Right cardiac atrium (tissue), 5 donors: ENCODE data around the gene MRPL10. TPM values are rescaled to one million over a fixed set of nuclear protein-coding genes. Genes with fewer than 3 reads are reported as not detected.
A peak's percentile ranks its signal among the peaks of the same experiment; 100 is the strongest.

Source experiments
- ATAC-seq, 2 donors: fragments of 200-7000 bp; cut with Tn5 transposase; one replicate each; pipeline versions ENCODE4 v1.8.0 to v1.9.1; 2020; ENCODE audit warnings: moderate library complexity in 2 of 2, mild to moderate bottlenecking in 1 of 2
- DNase-seq, 3 donors: peaks; one replicate each; pipeline ENCODE4 v3.0.0-alpha.2; 2020
- H3K27ac ChIP-seq: one replicate; pipeline ENCODE4 v1.5.1; 2013; ENCODE audit warnings: mild to moderate bottlenecking, low read length, control low read depth, moderate library complexity
- H3K27me3 ChIP-seq: one replicate; pipeline ENCODE4 v1.6.1; 2013; ENCODE audit not compliant: control insufficient read depth, insufficient read depth
- H3K4me1 ChIP-seq: one replicate; pipeline ENCODE4 v1.6.1; 2013; ENCODE audit warnings: low read length; ENCODE audit not compliant: control insufficient read depth, insufficient read depth
- H3K4me3 ChIP-seq: one replicate; pipeline ENCODE4 v1.5.1; 2013; ENCODE audit warnings: low read length, control low read depth
- H3K9me3 ChIP-seq: one replicate; pipeline ENCODE4 v1.6.1; 2013; ENCODE audit warnings: low read length; ENCODE audit not compliant: control insufficient read depth
- WGBS: extraction: QIAGEN DNeasy Blood & Tissue Kit; methylation state at CpG from one replicate; pipeline ENCODE4 v1.1.7; 2013; 5-methylcytosine and 5-hydroxymethylcytosine counted together
- intact Hi-C, 4 donors: fragments of 100-400 bp; cut with DNase I; formaldehyde crosslinking; loops; one replicate each; pipeline versions ENCODE4 v1.11.0 to v1.14.0; 2022 to 2023
- polyA plus RNA-seq: library from polyadenylated mRNA; stranded (reverse); fragments of 200-250 nt; gene quantifications from one replicate; pipeline ENCODE4 v1.2.3, GENCODE V29; 2013
- total RNA-seq, 4 donors: library from RNA; stranded (reverse); fragmentation: NEBNext Ultra II Directional; extraction: Animal tissue kit (Norgen Biotek cat#: 25700); gene quantifications; one replicate each; pipeline ENCODE4 v1.2.1, GENCODE V29; 2021
- donor health status: healthy with polysubstance abuse.
- donor health status: DM: no; HTN: yes; CAD: no.
- donor health status: DM: no; HTN: no; CAD: no.
- donor health status: DM: no; HTN: yes; CAD: no; lungs with severe emphysema.
- donor health status: DM: yes; HTN: yes; CAD: no.

The MRPL10 gene
- total and polyA plus RNA-seq, 5 donors = 37.7 to 52.3 (median 47.5) TPM

GRCh38 chr17:47803201-47803600, 28.1 kb downstream of the MRPL10 start:
- peaks cover 2% of the 10 kb centered on the region for H3K4me1 ChIP-seq
- ATAC-seq (no peak), DNase-seq (no peak)
- 59% methylated on average over 5 of the region's 5 CpGs for WGBS
- H3K9me3 ChIP-seq = no peaks in the 10 kb centered on the region
- H3K27ac ChIP-seq = no peak overlapping the region
- H3K27me3 ChIP-seq = no peaks in the 10 kb centered on the region
- no peak overlapping the region for H3K4me3 ChIP-seq
- intact Hi-C loops = loop anchor here in 1 of 4 donors (10.0 kb wide), 1 partner anchor 128 kb away; no protein-coding TSS in a partner anchor

- 32% methylated on average over 9 of the region's 9 CpGs for WGBS
These were observed 28.9 kb downstream of the MRPL10 start for GRCh38 chr17:47802341-47803022.

GRCh38 chr17:47801906-47802305, 29.4 kb downstream of the MRPL10 start:
- no peaks in the 10 kb centered on the region for H3K27me3 ChIP-seq
- H3K9me3 ChIP-seq = no peaks in the 10 kb centered on the region
- H3K4me1 ChIP-seq = peaks cover 2% of the 10 kb centered on the region
- no peak overlapping the region for H3K4me3 ChIP-seq
- WGBS = 56% methylated on average over 6 of the region's 6 CpGs
- intact Hi-C loops = loop anchor here in 1 of 4 donors (10.0 kb wide), 1 partner anchor 127 kb away; no protein-coding TSS in a partner anchor
- no peak for DNase-seq
- H3K27ac ChIP-seq = no peak overlapping the region
- no peak for ATAC-seq

More at GRCh38 chr17:47802341-47803022, 28.9 kb downstream of the MRPL10 start:
- DNase-seq (no peak), ATAC-seq (peak; percentile 23 to 52)
- Histone ChIP-seq H3K4me1 (peaks cover 2% of the 10 kb centered on the region), H3K27me3 (no peaks in the 10 kb centered on the region), H3K4me3 (no peak overlapping the region), H3K27ac (no peak overlapping the region), H3K9me3 (no peaks in the 10 kb centered on the region)
- intact Hi-C loops = loop anchor here in 1 of 4 donors (10.0 kb wide), 1 partner anchor 128 kb away; no protein-coding TSS in a partner anchor

- no peak overlapping the region for H3K4me3 ChIP-seq
- H3K9me3 ChIP-seq = no peaks in the 10 kb centered on the region
- H3K4me1 ChIP-seq = peaks cover 2% of the 10 kb centered on the region
- H3K27ac ChIP-seq = no peak overlapping the region
- ATAC-seq (no peak), DNase-seq (no peak)
- WGBS = 80% methylated on average over 4 of the region's 4 CpGs
- intact Hi-C loops = loop anchor here in 1 of 4 donors (10.0 kb wide), 1 partner anchor 126 kb away; no protein-coding TSS in a partner anchor
- no peaks in the 10 kb centered on the region for H3K27me3 ChIP-seq
These were observed 30.1 kb downstream of the MRPL10 start for GRCh38 chr17:47801176-47801765.

- no peaks in the 10 kb centered on the region for H3K9me3 ChIP-seq
- no peak for DNase-seq
- H3K4me3 ChIP-seq = no peak overlapping the region
- H3K27me3 ChIP-seq = no peaks in the 10 kb centered on the region
- no peak overlapping the region for H3K27ac ChIP-seq
- no peak for ATAC-seq
- WGBS = 84% methylated on average over 12 of the region's 12 CpGs
- H3K4me1 ChIP-seq = no peaks in the 10 kb centered on the region
- intact Hi-C loops = loop anchor here in 1 of 4 donors (10.0 kb wide), 1 partner anchor 126 kb away; no protein-coding TSS in a partner anchor
These were observed 30.7 kb downstream of the MRPL10 start for GRCh38 chr17:47800686-47801085.

- no peaks in the 10 kb centered on the region for H3K9me3 ChIP-seq
- ATAC-seq = no peak
- 46% methylated on average over 2 of the region's 2 CpGs for WGBS
- H3K4me1 ChIP-seq = no peaks in the 10 kb centered on the region
- no peak for DNase-seq
- H3K27ac ChIP-seq = no peak overlapping the region
- H3K27me3 ChIP-seq = no peaks in the 10 kb centered on the region
- H3K4me3 ChIP-seq = no peak overlapping the region
- intact Hi-C loops = loop anchor here in 2 of 4 donors (10.0 kb wide), 2 partner anchors 93 to 133 kb away; no protein-coding TSS in a partner anchor
These were observed 33.5 kb downstream of the MRPL10 start for GRCh38 chr17:47797797-47798196.

GRCh38 chr17:47792979-47793378, 38.4 kb downstream of the MRPL10 start:
- no peak for ATAC-seq
- DNase-seq = no peak

GRCh38 chr17:47792457-47792856, 38.9 kb downstream of the MRPL10 start:
- WGBS = 68% methylated on average over 1 of the region's 1 CpG
- no peaks in the 10 kb centered on the region for H3K27me3 ChIP-seq
- intact Hi-C loops = loop anchor here in 2 of 4 donors (10.0 kb wide), 2 partner anchors 88 to 128 kb away; no protein-coding TSS in a partner anchor
- no peaks in the 10 kb centered on the region for H3K4me1 ChIP-seq
- no peak overlapping the region for H3K27ac ChIP-seq
- DNase-seq (no peak), ATAC-seq (no peak)
- H3K9me3 ChIP-seq = no peaks in the 10 kb centered on the region
- H3K4me3 ChIP-seq = no peak overlapping the region

More at GRCh38 chr17:47792979-47793378, 38.4 kb downstream of the MRPL10 start:
- intact Hi-C loops = loop anchor here in 2 of 4 donors (10.0 kb wide), 2 partner anchors 88 to 128 kb away; no protein-coding TSS in a partner anchor
- no peak overlapping the region for H3K27ac ChIP-seq
- no peak overlapping the region for H3K4me3 ChIP-seq
- H3K9me3 ChIP-seq = no peaks in the 10 kb centered on the region
- H3K4me1 ChIP-seq = no peaks in the 10 kb centered on the region
- no peaks in the 10 kb centered on the region for H3K27me3 ChIP-seq
- WGBS = 63% methylated on average over 6 of the region's 6 CpGs

GRCh38 chr17:47791025-47791424, 40.3 kb downstream of the MRPL10 start:
- intact Hi-C loops = loop anchor here in 2 of 4 donors (10.0 kb wide), 2 partner anchors 86 to 126 kb away; no protein-coding TSS in a partner anchor
- no peaks in the 10 kb centered on the region for H3K9me3 ChIP-seq
- H3K27ac ChIP-seq = no peak overlapping the region
- DNase-seq (no peak), ATAC-seq (no peak)
- no peak overlapping the region for H3K4me3 ChIP-seq
- no peaks in the 10 kb centered on the region for H3K27me3 ChIP-seq
- WGBS = 43% methylated on average over 3 of the region's 3 CpGs
- no peaks in the 10 kb centered on the region for H3K4me1 ChIP-seq

- DNase-seq = peak; percentile 60 to 82 (median 75)
- Histone ChIP-seq H3K4me3 (peak overlapping the region; percentile 34), H3K4me1 (no peaks in the 10 kb centered on the region), H3K27ac (no peak overlapping the region), H3K9me3 (no peaks in the 10 kb centered on the region), H3K27me3 (no peaks in the 10 kb centered on the region)
- WGBS = 2% methylated on average over 70 of the region's 70 CpGs
- intact Hi-C loops = loop anchor here in 2 of 4 donors (10.0 kb wide), 2 partner anchors 85 to 125 kb away; no protein-coding TSS in a partner anchor
- ATAC-seq = peak; percentile 92 to 97
These were observed 41.5 kb downstream of the MRPL10 start for GRCh38 chr17:47789611-47790561.
